ENCODE measurements around the gene CHD6. TPM values are rescaled to one million over a fixed set of nuclear protein-coding genes. Genes with fewer than 3 reads are reported as not detected.

The CHD6 gene
- total and polyA plus RNA-seq, 7 donors, result 2.4 to 40.2 (median 29.9) TPM

DNA sequence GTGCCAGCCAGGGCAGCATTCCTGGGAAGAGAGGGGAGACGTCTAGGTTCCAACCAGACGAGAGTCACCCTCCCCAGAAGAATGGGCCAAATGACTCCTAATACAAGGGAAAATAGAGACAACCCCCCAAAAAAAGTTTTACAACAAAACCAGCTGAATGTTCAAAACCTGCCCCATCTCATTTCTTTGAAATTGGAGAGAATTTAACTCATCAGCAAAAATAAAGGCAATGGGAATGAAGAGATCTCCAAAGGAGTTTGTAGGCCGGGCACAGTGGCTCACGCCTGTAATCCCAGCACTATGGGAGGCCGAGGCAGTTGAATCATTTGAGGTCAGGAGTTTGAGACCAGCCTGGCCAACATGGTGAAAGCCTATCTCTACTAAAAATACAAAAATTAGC, 241.8 kb downstream of the CHD6 start:
- Histone ChIP-seq H3K9me3 (no peaks in the 10 kb centered on the region), H3K36me3 (no peaks in the 10 kb centered on the region), H3K27ac (no peak overlapping the region), H3K27me3 (no peaks in the 10 kb centered on the region), H3K4me1 (no peaks in the 10 kb centered on the region), H3K4me3 (no peak overlapping the region)
- WGBS, 2 donors, result 90 to 94% methylated on average over 5 of the region's 5 CpGs
- intact Hi-C loops (cut with DNase I), result no loop called here
- DNase-seq, result no peak
- TF ChIP-seq POLR2AphosphoS5 (IDR thresholded peaks at IDR 0.05) (no peak), CTCF (IDR thresholded peaks at IDR 0.05) (no peak), EP300 (IDR thresholded peaks at IDR 0.05) (no peak), POLR2A (IDR thresholded peaks at IDR 0.05) (no peak)

GRCh38 chr20:41375846-41376245, 242.3 kb downstream of the CHD6 start:
- Histone ChIP-seq H3K4me1 (no peaks in the 10 kb centered on the region), H3K9me3 (no peaks in the 10 kb centered on the region), H3K36me3 (no peaks in the 10 kb centered on the region), H3K27ac (no peak overlapping the region), H3K4me3 (no peak overlapping the region), H3K27me3 (no peaks in the 10 kb centered on the region)
- intact Hi-C loops (cut with DNase I), result no loop called here
- no peak for DNase-seq
- WGBS, 2 donors, result 76 to 79% methylated on average over 9 of the region's 9 CpGs
- TF ChIP-seq CTCF (IDR thresholded peaks at IDR 0.05) (no peak), POLR2AphosphoS5 (IDR thresholded peaks at IDR 0.05) (no peak), POLR2A (IDR thresholded peaks at IDR 0.05) (no peak), EP300 (IDR thresholded peaks at IDR 0.05) (no peak)

DNA sequence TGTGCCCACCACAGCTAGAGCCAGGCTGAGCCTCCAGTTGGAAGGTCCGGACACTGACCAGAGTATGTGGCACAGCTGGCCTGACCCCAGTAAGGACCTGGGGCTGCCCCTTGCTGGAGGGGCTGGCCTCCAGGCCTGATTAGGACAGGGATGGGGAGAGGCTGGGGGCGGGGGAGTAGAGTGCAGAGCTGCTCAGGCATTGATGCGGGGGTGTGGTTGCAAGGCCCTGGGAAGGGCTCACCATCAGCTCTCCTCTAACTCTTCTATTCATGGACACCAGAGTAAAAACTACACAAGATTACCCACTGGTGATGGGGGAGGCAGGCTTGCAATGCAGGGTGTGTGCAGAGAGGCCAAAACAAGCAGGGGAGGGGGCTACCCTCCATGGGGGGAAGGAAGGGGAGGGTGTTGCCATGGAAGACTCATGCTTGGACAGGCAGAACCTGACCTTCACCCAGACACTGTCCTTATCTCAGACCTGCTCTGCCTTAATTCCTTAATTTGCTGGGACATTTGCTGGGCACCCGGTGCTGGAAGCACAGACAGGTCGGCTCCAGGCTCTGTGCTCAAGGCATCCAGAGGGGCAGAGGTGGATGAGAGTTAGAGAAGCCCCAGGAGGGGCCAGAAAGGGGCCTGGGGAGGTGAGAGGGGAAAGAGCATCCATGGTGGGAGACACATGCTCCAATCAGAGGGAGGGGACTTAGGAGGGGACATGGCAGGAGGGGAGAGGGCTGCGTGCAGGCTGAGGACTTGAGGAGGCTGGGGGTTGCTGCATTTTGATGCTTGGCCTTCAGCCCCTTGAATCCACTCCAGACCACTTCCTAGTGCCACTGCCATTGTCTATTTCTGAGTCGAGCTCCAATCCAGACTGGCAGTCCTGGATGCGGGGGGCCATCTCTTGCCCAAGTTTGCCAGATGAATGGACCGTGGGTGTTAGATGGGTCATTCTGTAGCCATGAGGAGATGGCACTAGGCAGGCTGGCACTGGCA, 244.0 kb downstream of the CHD6 start:
- intact Hi-C loops (cut with DNase I), result no loop called here

DNA sequence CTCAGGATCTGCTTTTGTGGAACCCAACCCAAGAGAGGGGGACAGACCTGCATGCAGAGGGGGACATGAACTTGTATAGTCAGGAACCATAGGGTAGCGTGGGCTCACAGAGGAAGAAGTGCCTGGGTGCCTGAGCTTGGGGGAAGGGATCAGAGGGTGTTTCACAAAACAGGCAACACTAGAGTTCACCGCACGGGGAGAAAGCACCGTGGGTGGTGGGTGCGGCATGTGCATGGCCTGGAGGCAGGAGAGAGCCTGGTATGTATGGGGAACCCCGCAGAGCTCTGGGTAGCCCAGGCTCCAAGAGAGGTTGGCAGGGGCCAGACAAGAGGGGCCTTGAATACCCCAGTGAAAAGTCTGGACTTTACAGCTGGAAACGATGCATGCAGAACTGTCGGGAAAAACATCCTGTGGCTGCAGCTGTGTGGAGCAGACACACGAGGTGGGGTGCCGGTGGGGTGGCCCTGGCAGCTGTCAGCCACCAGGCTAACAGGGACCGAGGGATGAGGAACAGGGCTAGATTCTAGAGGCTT, 244.9 kb downstream of the CHD6 start:
- Histone ChIP-seq H3K27me3 (peaks cover 0 to 9% (median 8%) of the 10 kb centered on the region in 3 donors), H3K4me1 (no peaks in the 10 kb centered on the region), H3K4me3 (no peak overlapping the region), H3K9me3 (no peaks in the 10 kb centered on the region), H3K27ac (no peak overlapping the region), H3K36me3 (no peaks in the 10 kb centered on the region)
- TF ChIP-seq EP300 (IDR thresholded peaks at IDR 0.05), result no peak
- TF ChIP-seq POLR2AphosphoS5 (IDR thresholded peaks at IDR 0.05), result no peak
- no peak for TF ChIP-seq POLR2A (IDR thresholded peaks at IDR 0.05)
- no peak for TF ChIP-seq CTCF (IDR thresholded peaks at IDR 0.05)
- 80 to 81% methylated on average over 11 of the region's 11 CpGs for WGBS, 2 donors
- intact Hi-C loops (cut with DNase I), result no loop called here
- DNase-seq, result no peak

More for the DNA sequence above, 244.0 kb downstream of the CHD6 start:
- no peak overlapping the region for H3K4me3 ChIP-seq
- no peak for DNase-seq
- TF ChIP-seq EP300 (IDR thresholded peaks at IDR 0.05) (no peak), CTCF (IDR thresholded peaks at IDR 0.05) (no peak)
- no peak overlapping the region for H3K27ac ChIP-seq
- no peaks in the 10 kb centered on the region for H3K9me3 ChIP-seq
- H3K36me3 ChIP-seq, result no peaks in the 10 kb centered on the region
- WGBS, 2 donors, result 81 to 82% methylated on average over 9 of the region's 9 CpGs
- no peaks in the 10 kb centered on the region for H3K4me1 ChIP-seq
- peaks cover 0 to 1% (median 1%) of the 10 kb centered on the region in 3 donors for H3K27me3 ChIP-seq

All from sigmoid colon (tissue), 7 donors.